CD4-positive, CD25-positive, alpha-beta regulatory T cell (primary cell): ENCODE measurements around the gene SRRT. TPM values are rescaled to one million over a fixed set of nuclear protein-coding genes. Genes with fewer than 3 reads are reported as not detected.

Experiments
- ATAC-seq, 2 donors: fragments of 150-1000 bp; cut with Tn5 transposase; one replicate each; pipeline ENCODE4 v1.10.0; 2021; ENCODE audit warnings: low read depth in 2 of 2, moderate number of reproducible peaks in 2 of 2, moderate library complexity in 1 of 2
- DNase-seq, 3 donors: peaks; one replicate each; pipeline versions ENCODE4 v3.0.0 to v3.0.0-alpha.2; 2012 to 2022; ENCODE audit warnings: mixed read lengths in 1 of 3
- H3K27ac ChIP-seq: one replicate; pipeline ENCODE4 v1.7.0; 2013; ENCODE audit warnings: mild to moderate bottlenecking, low read length; ENCODE audit not compliant: insufficient read depth, poor library complexity, severe bottlenecking
- H3K27me3 ChIP-seq: one replicate; pipeline ENCODE4 v1.7.0; 2013; ENCODE audit warnings: low read length; ENCODE audit not compliant: control insufficient read depth, insufficient read depth
- H3K36me3 ChIP-seq: one replicate; pipeline ENCODE4 v1.7.0; 2013; ENCODE audit warnings: mild to moderate bottlenecking, low read length, moderate library complexity; ENCODE audit not compliant: control insufficient read depth, insufficient read depth
- H3K4me1 ChIP-seq: 2 replicates; pipeline ENCODE4 v1.7.0; 2013; ENCODE audit warnings: mild to moderate bottlenecking, low read length; ENCODE audit not compliant: insufficient read depth, control insufficient read depth, poor library complexity, severe bottlenecking
- H3K4me3 ChIP-seq: one replicate; pipeline ENCODE4 v1.7.0; 2013; ENCODE audit warnings: low read depth, mild to moderate bottlenecking, low read length, moderate library complexity
- H3K9me3 ChIP-seq, 2 experiments: 1 replicate in 1 of 2; 2 replicates in 1 of 2; pipeline ENCODE4 v1.7.0; 2013; ENCODE audit warnings: low read length in 2 of 2, mild to moderate bottlenecking in 1 of 2, moderate library complexity in 1 of 2; ENCODE audit not compliant: control insufficient read depth in 2 of 2
- H3K27ac Mint-ChIP-seq, 3 donors: one replicate each; pipeline ENCODE4 v1.8.0; 2020 to 2022; ENCODE audit warnings: mild to moderate bottlenecking in 3 of 3, mixed read lengths in 3 of 3, moderate library complexity in 2 of 3
- H3K27me3 Mint-ChIP-seq: one replicate; pipeline ENCODE4 v1.8.0; 2022; ENCODE audit warnings: mild to moderate bottlenecking, mixed read lengths
- H3K36me3 Mint-ChIP-seq: one replicate; pipeline ENCODE4 v1.8.0; 2020; ENCODE audit warnings: mixed read lengths
- H3K4me1 Mint-ChIP-seq, 4 donors: one replicate each; pipeline ENCODE4 v1.8.0; 2020 to 2022; ENCODE audit warnings: mixed read lengths in 4 of 4, mild to moderate bottlenecking in 1 of 4
- H3K4me3 Mint-ChIP-seq, 4 donors: one replicate each; pipeline ENCODE4 v1.8.0; 2020 to 2022; ENCODE audit warnings: mild to moderate bottlenecking in 4 of 4, mixed read lengths in 4 of 4, moderate library complexity in 3 of 4
- H3K9me3 Mint-ChIP-seq, 7 donors: one replicate each; pipeline ENCODE4 v1.8.0; 2020 to 2022; ENCODE audit warnings: mixed read lengths in 7 of 7, mild to moderate bottlenecking in 3 of 7, moderate library complexity in 2 of 7
- polyA plus RNA-seq, 4 donors: library from polyadenylated mRNA; unstranded; fragments of 300-500 nt; fragmentation: Illumina TruSeq; gene quantifications; one replicate each; pipeline ENCODE4 v1.2.3, GENCODE V29; 2021
- total RNA-seq: library from RNA; stranded (reverse); gene quantifications from one replicate; pipeline ENCODE4 v1.2.3, GENCODE V29; 2022

SRRT gene, protein sequence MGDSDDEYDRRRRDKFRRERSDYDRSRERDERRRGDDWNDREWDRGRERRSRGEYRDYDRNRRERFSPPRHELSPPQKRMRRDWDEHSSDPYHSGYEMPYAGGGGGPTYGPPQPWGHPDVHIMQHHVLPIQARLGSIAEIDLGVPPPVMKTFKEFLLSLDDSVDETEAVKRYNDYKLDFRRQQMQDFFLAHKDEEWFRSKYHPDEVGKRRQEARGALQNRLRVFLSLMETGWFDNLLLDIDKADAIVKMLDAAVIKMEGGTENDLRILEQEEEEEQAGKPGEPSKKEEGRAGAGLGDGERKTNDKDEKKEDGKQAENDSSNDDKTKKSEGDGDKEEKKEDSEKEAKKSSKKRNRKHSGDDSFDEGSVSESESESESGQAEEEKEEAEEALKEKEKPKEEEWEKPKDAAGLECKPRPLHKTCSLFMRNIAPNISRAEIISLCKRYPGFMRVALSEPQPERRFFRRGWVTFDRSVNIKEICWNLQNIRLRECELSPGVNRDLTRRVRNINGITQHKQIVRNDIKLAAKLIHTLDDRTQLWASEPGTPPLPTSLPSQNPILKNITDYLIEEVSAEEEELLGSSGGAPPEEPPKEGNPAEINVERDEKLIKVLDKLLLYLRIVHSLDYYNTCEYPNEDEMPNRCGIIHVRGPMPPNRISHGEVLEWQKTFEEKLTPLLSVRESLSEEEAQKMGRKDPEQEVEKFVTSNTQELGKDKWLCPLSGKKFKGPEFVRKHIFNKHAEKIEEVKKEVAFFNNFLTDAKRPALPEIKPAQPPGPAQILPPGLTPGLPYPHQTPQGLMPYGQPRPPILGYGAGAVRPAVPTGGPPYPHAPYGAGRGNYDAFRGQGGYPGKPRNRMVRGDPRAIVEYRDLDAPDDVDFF
- total RNA-seq (234 TPM), polyA plus RNA-seq (10 to 100 TPM; 31.9 to 40.7 (median 36.7) TPM)

DNA sequence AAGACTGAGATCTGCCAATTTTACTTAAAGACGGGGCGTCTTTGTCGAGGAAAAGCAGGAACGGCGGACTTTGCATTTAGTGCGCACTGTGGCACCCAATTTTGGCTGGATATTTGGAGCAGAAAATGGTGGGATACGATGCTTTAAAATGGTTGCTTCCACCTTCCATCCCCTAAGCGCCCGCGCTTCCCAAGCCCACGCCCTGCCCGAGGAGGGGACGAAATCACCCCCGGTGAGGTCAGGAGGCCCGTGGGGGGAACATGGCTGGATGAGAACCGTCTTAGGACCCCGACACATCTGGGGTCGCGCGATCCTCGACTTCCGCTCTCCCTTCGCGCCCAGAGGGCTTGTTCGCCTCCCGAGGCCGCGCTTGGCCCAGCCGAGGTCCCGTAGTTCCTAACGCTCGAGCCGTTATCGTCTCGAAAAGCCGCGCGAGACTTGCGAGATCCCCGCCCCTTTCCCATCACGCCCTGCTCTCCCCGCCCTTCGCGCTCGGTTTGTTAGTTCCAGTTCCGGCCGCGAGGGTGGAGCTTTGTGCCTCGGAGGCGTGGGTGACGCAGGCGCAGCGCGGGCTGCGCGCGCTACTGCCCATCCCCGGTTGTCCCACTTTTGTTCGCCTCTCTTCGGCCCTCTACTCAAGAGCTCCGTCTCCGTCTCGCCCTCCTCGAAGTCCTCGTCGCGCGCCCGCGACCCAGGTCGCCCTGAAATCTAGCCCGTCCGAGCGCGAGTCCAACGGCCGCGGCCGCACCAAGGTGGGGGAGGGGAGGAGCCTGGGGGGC lies at the start of gene SRRT:
Gene SRRT, plus strand, starts transcription at position 527 of the 779 bp plus-strand sequence. CDS start 488 bp downstream, outside the sequence.
- H3K36me3 Mint-ChIP-seq = peaks cover 22% of the 10 kb centered on the region
- H3K9me3 Mint-ChIP-seq = no peaks in the 10 kb centered on the region
- H3K36me3 ChIP-seq = peaks cover 13% of the 10 kb centered on the region
- no peaks in the 10 kb centered on the region for H3K9me3 ChIP-seq
- H3K4me3 Mint-ChIP-seq = peak within 1 kb of the TSS; percentile 99 to 100 (median 100)
- H3K27ac ChIP-seq = peak within 1 kb of the TSS; percentile 92
- H3K27me3 ChIP-seq = no peaks in the 10 kb centered on the region
- ATAC-seq = peak; percentile 95 to 99
- peaks cover 10 to 56% (median 31%) of the 10 kb centered on the region in 4 donors for H3K4me1 Mint-ChIP-seq
- peaks cover 7% of the 10 kb centered on the region for H3K27me3 Mint-ChIP-seq
- H3K4me3 ChIP-seq = peak within 1 kb of the TSS; percentile 84
- peaks cover 27% of the 10 kb centered on the region for H3K4me1 ChIP-seq
- DNase-seq = peak; percentile 97 to 99 (median 98)
- H3K27ac Mint-ChIP-seq = peak within 1 kb of the TSS; percentile 90 to 99 (median 99)

DNA sequence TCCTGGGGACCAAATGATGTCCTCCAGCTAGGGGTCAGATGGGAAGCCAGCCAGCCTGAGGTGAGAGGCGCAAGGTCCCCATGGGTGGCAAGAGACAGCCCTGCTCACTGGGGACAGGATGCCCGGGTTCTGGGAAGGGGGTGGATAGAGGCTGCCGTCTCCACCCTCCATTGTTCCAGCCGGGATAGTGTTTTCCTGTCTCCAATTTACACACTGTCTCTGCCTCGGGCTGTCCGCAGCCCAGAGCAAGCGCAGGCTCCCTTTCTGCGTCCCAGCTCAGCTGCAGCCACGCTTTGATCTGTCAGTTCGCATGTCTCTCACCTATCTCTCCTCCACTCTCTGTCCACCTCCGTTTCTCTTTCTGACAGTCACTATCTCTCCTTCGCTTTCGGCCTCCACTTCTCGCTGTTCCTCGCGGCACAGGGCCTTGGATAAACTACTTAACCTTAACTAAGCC lies 49.7 kb upstream of the SRRT start:
- no peaks in the 10 kb centered on the region for H3K36me3 ChIP-seq
- H3K36me3 Mint-ChIP-seq = no peaks in the 10 kb centered on the region
- no peak overlapping the region for H3K27ac Mint-ChIP-seq
- peaks cover 0 to 23% (median 13%) of the 10 kb centered on the region in 4 donors for H3K4me1 Mint-ChIP-seq
- DNase-seq = no peak
- H3K9me3 Mint-ChIP-seq = peaks cover 0 to 2% (median 0%) of the 10 kb centered on the region in 7 donors
- no peaks in the 10 kb centered on the region for H3K9me3 ChIP-seq
- peak overlapping the region in 1 of 4 donors; percentile 13 for H3K4me3 Mint-ChIP-seq
- peaks cover 20% of the 10 kb centered on the region for H3K4me1 ChIP-seq
- H3K27me3 ChIP-seq = peaks cover 6% of the 10 kb centered on the region
- no peak overlapping the region for H3K4me3 ChIP-seq
- no peak overlapping the region for H3K27ac ChIP-seq
- H3K27me3 Mint-ChIP-seq = peaks cover 49% of the 10 kb centered on the region
- ATAC-seq = no peak

- peaks cover 0 to 23% (median 13%) of the 10 kb centered on the region in 4 donors for H3K4me1 Mint-ChIP-seq
- H3K27me3 Mint-ChIP-seq = peaks cover 53% of the 10 kb centered on the region
Measured at GRCh38 chr7:100825751-100826513, 49.0 kb upstream of the SRRT start.

DNA sequence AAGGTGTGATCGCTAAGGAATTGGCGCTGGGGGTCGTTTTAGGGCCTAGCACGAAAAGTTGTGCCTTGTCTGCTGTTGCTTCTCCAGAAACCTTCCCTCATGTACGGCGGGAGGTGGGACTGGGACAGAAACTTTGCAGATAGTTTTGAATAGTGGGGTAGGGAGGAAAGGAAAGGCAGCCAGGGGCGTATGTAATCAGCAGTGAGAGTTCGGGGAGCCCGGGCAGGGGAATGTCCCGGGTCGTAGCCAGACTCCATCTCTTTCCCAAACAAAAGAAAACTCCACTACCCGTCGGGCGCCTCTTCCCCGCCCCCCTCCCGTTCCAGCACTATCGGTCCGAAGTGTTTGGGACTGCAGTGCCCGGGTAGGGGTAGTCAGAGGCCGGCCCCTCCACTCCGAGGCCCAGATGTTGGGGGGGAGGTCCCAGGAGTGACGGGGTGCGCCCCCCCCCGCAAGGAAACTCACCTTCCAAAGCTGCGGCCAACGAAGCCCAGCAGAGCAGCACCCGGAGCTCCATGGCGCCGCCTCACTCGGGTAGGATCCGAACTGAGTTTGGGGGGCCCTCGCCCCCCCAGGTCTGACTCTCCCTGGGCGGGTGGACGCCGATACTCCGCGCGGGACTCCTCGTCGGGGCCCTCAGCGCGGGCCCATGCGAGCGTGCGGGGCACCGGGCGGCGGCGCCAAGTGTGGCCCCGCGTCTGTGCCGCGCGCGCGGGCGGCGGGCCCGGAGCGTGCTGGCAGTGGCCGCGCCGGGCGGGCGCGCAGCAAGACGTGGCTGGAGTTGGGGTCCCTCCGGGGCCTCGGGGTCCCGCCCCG lies 48.2 kb upstream of the SRRT start:
- Histone ChIP-seq H3K4me1 (peaks cover 20% of the 10 kb centered on the region), H3K36me3 (no peaks in the 10 kb centered on the region), H3K27ac (no peak overlapping the region), H3K27me3 (peaks cover 10% of the 10 kb centered on the region), H3K4me3 (no peak overlapping the region), H3K9me3 (no peaks in the 10 kb centered on the region)
- DNase-seq = no peak
- H3K27me3 Mint-ChIP-seq = peaks cover 57% of the 10 kb centered on the region
- peak; percentile 16 to 52 for ATAC-seq
- peak overlapping the region; percentile 40 to 64 (median 60) for H3K4me3 Mint-ChIP-seq
- no peaks in the 10 kb centered on the region for H3K36me3 Mint-ChIP-seq
- peaks cover 0 to 2% (median 0%) of the 10 kb centered on the region in 7 donors for H3K9me3 Mint-ChIP-seq
- no peak overlapping the region for H3K27ac Mint-ChIP-seq
- peaks cover 0 to 23% (median 13%) of the 10 kb centered on the region in 4 donors for H3K4me1 Mint-ChIP-seq

More at GRCh38 chr7:100825751-100826513, 49.0 kb upstream of the SRRT start:
- DNase-seq = no peak
- Histone ChIP-seq H3K4me1 (peaks cover 20% of the 10 kb centered on the region), H3K36me3 (no peaks in the 10 kb centered on the region), H3K9me3 (no peaks in the 10 kb centered on the region), H3K27me3 (peaks cover 9% of the 10 kb centered on the region), H3K27ac (no peak overlapping the region), H3K4me3 (no peak overlapping the region)
- Mint-ChIP-seq H3K27ac (no peak overlapping the region), H3K36me3 (no peaks in the 10 kb centered on the region), H3K9me3 (peaks cover 0 to 2% (median 0%) of the 10 kb centered on the region in 7 donors), H3K4me3 (peak overlapping the region; percentile 40 to 76 (median 60))
- no peak for ATAC-seq

- Histone ChIP-seq H3K9me3 (no peaks in the 10 kb centered on the region), H3K27ac (no peak within 1 kb of the TSS), H3K36me3 (no peaks in the 10 kb centered on the region), H3K4me3 (no peak within 1 kb of the TSS), H3K4me1 (peaks cover 20% of the 10 kb centered on the region), H3K27me3 (peaks cover 10% of the 10 kb centered on the region)
- Mint-ChIP-seq H3K4me1 (peaks cover 0 to 23% (median 13%) of the 10 kb centered on the region in 4 donors), H3K36me3 (no peaks in the 10 kb centered on the region), H3K27me3 (peaks cover 63% of the 10 kb centered on the region), H3K9me3 (peaks cover 0 to 2% (median 0%) of the 10 kb centered on the region in 7 donors), H3K4me3 (peak within 1 kb of the TSS; percentile 40 to 79 (median 66)), H3K27ac (no peak within 1 kb of the TSS)
- ATAC-seq (peak in 1 of 2 donors; percentile 14), DNase-seq (no peak)
Measured at GRCh38 chr7:100827330-100828226, 47.3 kb upstream of the SRRT start, which contains the start of gene EPHB4. EPHB4 (minus strand) TSS chr7:100827523; CDS start chr7:100827030, 493 bp downstream.
